ENCODE results near the gene APOC3. TPM values are rescaled to one million over a fixed set of nuclear protein-coding genes. Genes with fewer than 3 reads are reported as not detected.

APOC3 gene
- total RNA-seq, 2 donors from 2014 or later, result 7.3 TPM; not detected in 1

DNA sequence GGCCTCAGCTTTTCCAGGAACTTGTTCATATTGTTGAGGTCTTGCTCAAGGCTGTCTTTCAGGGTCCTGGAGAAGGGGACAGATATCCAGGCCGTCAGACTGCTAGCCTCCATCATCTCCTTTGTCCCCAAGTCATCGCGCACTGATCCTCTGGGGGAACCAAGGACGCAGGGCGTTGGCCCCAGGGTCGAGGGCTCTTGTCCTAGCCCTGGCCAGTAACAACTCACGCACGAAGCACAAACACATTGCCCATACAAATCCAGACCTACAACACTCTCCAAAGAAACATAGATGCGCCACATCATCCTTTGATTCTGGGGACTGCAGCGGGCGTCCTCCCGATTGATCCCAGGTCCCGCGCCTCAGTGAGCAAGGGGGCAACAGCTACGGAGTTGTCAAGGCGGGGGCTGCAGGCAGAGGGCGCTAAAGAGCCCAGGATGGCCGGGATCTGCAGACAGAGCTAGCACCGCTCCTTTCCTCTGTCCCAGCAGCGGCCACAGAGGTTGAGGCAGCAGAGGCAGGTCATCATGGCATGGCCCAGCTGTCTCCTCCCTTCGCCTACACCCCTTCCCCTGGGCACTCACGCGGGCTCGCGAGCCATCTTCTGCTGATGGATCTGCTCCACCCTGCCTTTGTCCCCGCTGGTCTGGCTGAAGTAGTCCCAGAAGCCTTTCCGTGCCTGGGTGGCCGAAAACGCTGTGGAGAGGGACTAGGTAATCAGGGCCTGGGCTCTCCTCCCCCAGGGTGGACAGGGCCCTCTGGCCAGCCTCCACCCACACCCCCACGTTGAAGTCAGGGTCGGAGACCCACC lies 38.5 kb upstream of the APOC3 start:
- intact Hi-C loops (cut with DNase I), result loop anchor here (5.0 to 10.0 kb wide), 2 partner anchors 46 to 314 kb away; partner anchors contain the start of gene APOA1

DNA sequence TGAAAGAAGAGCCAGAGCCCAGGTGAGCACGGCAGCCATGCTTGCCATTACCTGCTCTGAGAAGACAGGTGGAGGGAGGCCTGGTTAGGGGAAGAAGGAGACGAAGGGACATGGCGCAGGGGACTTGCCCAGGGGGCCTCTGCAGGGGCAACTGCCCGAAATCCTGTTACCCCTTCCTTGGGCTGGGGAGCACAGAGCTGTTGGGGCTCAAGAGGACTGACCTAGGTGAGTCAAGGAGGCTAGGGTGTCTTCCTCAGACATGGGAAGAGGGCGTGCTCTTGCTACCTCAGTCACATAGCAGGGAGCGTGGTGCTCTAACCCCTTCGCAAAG lies 37.9 kb upstream of the APOC3 start, which contains the start of gene APOA5:
Gene APOA5, minus strand, starts transcription at position 67 of the 331 bp plus-strand sequence. Its CDS starts 19 bp downstream, at position 48.
- intact Hi-C loops (cut with DNase I), result loop anchor here (5.0 to 10.0 kb wide), 2 partner anchors 46 to 313 kb away; partner anchors contain the start of gene APOA1
- DNase-seq, result no peak
- Histone ChIP-seq H3K4me1 (peaks cover 40% of the 10 kb centered on the region), H3K27ac (no peak within 1 kb of the TSS), H3K27me3 (no peaks in the 10 kb centered on the region), H3K36me3 (replicated peaks in 1 of 2; ENCODE audit: insufficient read depth in 1 of 2, low read depth in 2 of 2) (no peaks in the 10 kb centered on the region), H3K4me3 (no peak within 1 kb of the TSS), H3K9me3 (no peaks in the 10 kb centered on the region)
- ATAC-seq, result no peak
- TF ChIP-seq, protein P1, sequence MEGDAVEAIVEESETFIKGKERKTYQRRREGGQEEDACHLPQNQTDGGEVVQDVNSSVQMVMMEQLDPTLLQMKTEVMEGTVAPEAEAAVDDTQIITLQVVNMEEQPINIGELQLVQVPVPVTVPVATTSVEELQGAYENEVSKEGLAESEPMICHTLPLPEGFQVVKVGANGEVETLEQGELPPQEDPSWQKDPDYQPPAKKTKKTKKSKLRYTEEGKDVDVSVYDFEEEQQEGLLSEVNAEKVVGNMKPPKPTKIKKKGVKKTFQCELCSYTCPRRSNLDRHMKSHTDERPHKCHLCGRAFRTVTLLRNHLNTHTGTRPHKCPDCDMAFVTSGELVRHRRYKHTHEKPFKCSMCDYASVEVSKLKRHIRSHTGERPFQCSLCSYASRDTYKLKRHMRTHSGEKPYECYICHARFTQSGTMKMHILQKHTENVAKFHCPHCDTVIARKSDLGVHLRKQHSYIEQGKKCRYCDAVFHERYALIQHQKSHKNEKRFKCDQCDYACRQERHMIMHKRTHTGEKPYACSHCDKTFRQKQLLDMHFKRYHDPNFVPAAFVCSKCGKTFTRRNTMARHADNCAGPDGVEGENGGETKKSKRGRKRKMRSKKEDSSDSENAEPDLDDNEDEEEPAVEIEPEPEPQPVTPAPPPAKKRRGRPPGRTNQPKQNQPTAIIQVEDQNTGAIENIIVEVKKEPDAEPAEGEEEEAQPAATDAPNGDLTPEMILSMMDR (IDR thresholded peaks at IDR 0.05), result no peak
- 88 to 95% methylated on average over 5 to 7 of the region's 7 CpGs for WGBS, 2 donors

More for the DNA sequence above, 38.5 kb upstream of the APOC3 start:
- no peak overlapping the region for H3K27ac ChIP-seq
- TF ChIP-seq POLR2A (IDR thresholded peaks at IDR 0.05), result no peak
- TF ChIP-seq, protein P1 (IDR thresholded peaks at IDR 0.05), result peak; percentile 80 to 95 (median 90)
- ATAC-seq (peak; percentile 69), DNase-seq (peak; percentile 80 to 84 (median 82))
- no peak overlapping the region for H3K4me3 ChIP-seq
- H3K27me3 ChIP-seq, result no peaks in the 10 kb centered on the region
- H3K36me3 ChIP-seq (replicated peaks in 1 of 2; ENCODE audit: insufficient read depth in 1 of 2, low read depth in 2 of 2), result no peaks in the 10 kb centered on the region
- no peaks in the 10 kb centered on the region for H3K9me3 ChIP-seq
- WGBS, 2 donors, result 22% methylated on average over 19 to 31 of the region's 31 CpGs
- H3K4me1 ChIP-seq, result peaks cover 45% of the 10 kb centered on the region

DNA sequence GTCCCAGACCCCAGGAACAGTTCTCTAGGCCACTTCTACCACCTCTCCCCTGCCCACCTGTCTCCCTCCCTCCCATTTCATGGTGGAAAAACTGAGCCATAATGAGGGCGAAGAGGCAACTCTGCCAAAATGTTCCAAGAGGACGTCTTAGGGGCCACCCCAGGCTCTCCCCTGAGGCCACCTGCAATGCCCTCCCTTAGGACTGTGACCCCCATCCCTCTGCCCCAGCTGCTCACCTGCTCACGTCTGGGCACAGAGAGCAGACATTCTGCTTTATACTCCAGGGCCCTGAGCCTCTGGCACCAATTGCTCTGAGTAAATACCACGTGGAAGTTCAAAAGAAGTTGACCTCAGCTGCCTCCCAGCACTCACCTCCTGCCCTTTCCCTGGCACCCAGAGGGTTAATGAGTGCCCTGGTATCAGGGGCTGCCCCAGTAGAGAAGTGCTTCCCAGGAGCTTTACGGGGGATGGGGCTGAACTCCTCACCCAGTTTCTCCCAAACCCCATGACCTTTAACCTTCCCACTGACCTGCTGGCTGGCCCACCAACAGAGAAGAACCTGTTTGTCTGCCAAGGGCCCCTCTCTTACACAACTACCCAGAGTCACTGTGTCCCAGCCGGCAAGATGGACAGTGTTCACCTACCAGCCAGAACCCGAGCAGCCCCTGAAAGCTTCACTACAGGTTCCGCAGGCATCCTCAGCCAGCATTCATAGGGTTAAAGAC lies 37.4 kb upstream of the APOC3 start:
- intact Hi-C loops (cut with DNase I), result loop anchor here (5.0 to 10.0 kb wide), 2 partner anchors 45 to 312 kb away; partner anchors contain the start of gene APOA1
- H3K36me3 ChIP-seq (replicated peaks in 1 of 2; ENCODE audit: insufficient read depth in 1 of 2, low read depth in 2 of 2), result no peaks in the 10 kb centered on the region
- peaks cover 36% of the 10 kb centered on the region for H3K4me1 ChIP-seq
- no peaks in the 10 kb centered on the region for H3K27me3 ChIP-seq
- no peak for TF ChIP-seq POLR2A (IDR thresholded peaks at IDR 0.05)
- TF ChIP-seq, protein P1 (IDR thresholded peaks at IDR 0.05), result no peak
- no peaks in the 10 kb centered on the region for H3K9me3 ChIP-seq
- H3K27ac ChIP-seq, result no peak overlapping the region
- no peak overlapping the region for H3K4me3 ChIP-seq
- ATAC-seq, result no peak
- DNase-seq, result no peak
- 57 to 72% methylated on average over 7 to 8 of the region's 8 CpGs for WGBS, 2 donors

DNA sequence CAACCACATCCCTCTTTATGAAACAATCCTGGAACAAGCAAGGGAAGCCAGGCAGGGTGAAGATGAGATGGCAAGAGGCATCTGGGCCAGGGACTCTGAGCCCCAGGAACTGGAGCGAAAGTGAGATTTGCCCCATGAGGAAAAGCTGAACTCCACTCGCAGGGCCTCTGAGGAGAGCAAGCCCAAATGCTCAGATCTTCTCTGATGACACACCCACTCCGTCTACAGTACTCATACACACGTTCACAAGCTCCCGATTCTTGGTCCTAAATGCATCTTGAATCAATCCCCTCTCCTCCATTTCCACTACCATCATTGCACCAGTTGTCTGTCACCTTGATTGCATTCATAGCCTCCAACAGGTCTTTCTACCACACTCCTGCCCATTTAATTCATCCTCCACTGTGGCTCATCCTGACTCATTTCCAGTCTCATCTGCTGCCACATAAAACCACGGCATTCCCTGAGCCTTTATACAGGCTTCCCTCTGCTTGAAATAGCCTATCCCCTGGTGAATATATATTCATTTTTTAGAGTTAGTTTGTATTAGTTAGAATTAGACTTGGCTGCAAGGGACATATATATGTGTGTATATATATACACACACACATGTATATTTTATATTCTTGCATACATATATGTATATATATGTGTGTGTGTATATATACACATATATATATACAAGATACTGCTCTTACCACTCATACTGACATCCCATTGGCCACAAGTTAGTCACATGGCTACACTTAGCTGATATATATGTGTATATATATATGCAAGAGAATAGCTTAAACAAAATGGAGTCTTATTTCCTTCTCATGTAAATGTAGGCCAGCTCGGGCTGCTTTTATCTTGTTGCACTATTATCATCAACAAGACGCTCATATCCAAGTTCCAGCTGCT lies 36.6 kb upstream of the APOC3 start:
- DNase-seq (no peak), ATAC-seq (no peak)
- WGBS, 2 donors, result 56 to 68% methylated on average over 8 of the region's 8 CpGs
- Histone ChIP-seq H3K27ac (no peak overlapping the region), H3K4me1 (peaks cover 43% of the 10 kb centered on the region), H3K36me3 (replicated peaks in 1 of 2; ENCODE audit: insufficient read depth in 1 of 2, low read depth in 2 of 2) (no peaks in the 10 kb centered on the region), H3K9me3 (no peaks in the 10 kb centered on the region), H3K27me3 (no peaks in the 10 kb centered on the region), H3K4me3 (no peak overlapping the region)
- TF ChIP-seq POLR2A (IDR thresholded peaks at IDR 0.05), result no peak
- TF ChIP-seq, protein P1 (IDR thresholded peaks at IDR 0.05), result no peak
- intact Hi-C loops (cut with DNase I), result loop anchor here (5.0 to 10.0 kb wide), 2 partner anchors 44 to 312 kb away; partner anchors contain the start of gene APOA1

Data from body of pancreas (tissue), 4 donors.